ENCODE results near the gene PRUNE2.

PRUNE2 gene

GRCh38 chr9:76570826-76571225 lies 335.1 kb downstream of the PRUNE2 start:
- no peak for DNase-seq (ENCODE audit: low read depth)

- no peak for DNase-seq (ENCODE audit: low read depth)
Measured at GRCh38 chr9:76567086-76567485, 338.8 kb downstream of the PRUNE2 start.

GRCh38 chr9:76564297-76564696 lies 341.6 kb downstream of the PRUNE2 start:
- DNase-seq (ENCODE audit: low read depth) = no peak

GRCh38 chr9:76562511-76562911 lies 343.4 kb downstream of the PRUNE2 start:
- peak; percentile 73 for DNase-seq (ENCODE audit: low read depth)

GRCh38 chr9:76561900-76562299 lies 344.0 kb downstream of the PRUNE2 start:
- no peak for DNase-seq (ENCODE audit: low read depth)

All from HS-5 (cell line).